HG03060 (cell line): ENCODE results near the gene PPP6C.
"Not testable (repeated sequence)": the region's sequence is repeated elsewhere in the genome, so short reads cannot be mapped to it uniquely, and the experiment has no call there.

Experiments
- ATAC-seq: cut with Tn5 transposase; IDR thresholded peaks from one replicate; pipeline ENCODE4 v1.9.1; 2021; ENCODE audit warnings: low read depth, moderate number of reproducible peaks; ENCODE audit not compliant: unreplicated experiment

PPP6C gene

GRCh38 chr9:125183561-125183960 lies 6.0 kb downstream of the PPP6C start:
- no peak for ATAC-seq

- no peak for ATAC-seq
Measured at GRCh38 chr9:125183054-125183453, 6.5 kb downstream of the PPP6C start.

GRCh38 chr9:125181756-125182155 lies 7.8 kb downstream of the PPP6C start:
- ATAC-seq: not testable (repeated sequence)

GRCh38 chr9:125180876-125181275 lies 8.7 kb downstream of the PPP6C start:
- ATAC-seq: no peak

- not testable (repeated sequence) for ATAC-seq
Measured at GRCh38 chr9:125179776-125180175, 9.8 kb downstream of the PPP6C start.

GRCh38 chr9:125177888-125178287 lies 11.7 kb downstream of the PPP6C start:
- ATAC-seq: no peak

GRCh38 chr9:125176636-125177035 lies 13.0 kb downstream of the PPP6C start:
- ATAC-seq: no peak

GRCh38 chr9:125172031-125172755 lies 17.4 kb downstream of the PPP6C start:
- no peak for ATAC-seq

GRCh38 chr9:125169895-125170294 lies 19.7 kb downstream of the PPP6C start:
- no peak for ATAC-seq

- ATAC-seq: no peak
Measured at GRCh38 chr9:125166762-125167161, 22.8 kb downstream of the PPP6C start.

GRCh38 chr9:125162891-125163290 lies 26.7 kb downstream of the PPP6C start:
- ATAC-seq: not testable (repeated sequence)

GRCh38 chr9:125161284-125161918 lies 28.2 kb downstream of the PPP6C start:
- no peak for ATAC-seq

- no peak for ATAC-seq
Measured at GRCh38 chr9:125160750-125161149, 28.9 kb downstream of the PPP6C start.

GRCh38 chr9:125156551-125156950 lies 33.1 kb downstream of the PPP6C start:
- no peak for ATAC-seq

GRCh38 chr9:125153712-125154367 lies 35.8 kb downstream of the PPP6C start:
- no peak for ATAC-seq

- ATAC-seq: no peak
Measured at GRCh38 chr9:125151730-125152129, 37.9 kb downstream of the PPP6C start.

GRCh38 chr9:125150349-125151245 lies 39.0 kb downstream of the PPP6C start:
- ATAC-seq: no peak

- ATAC-seq: no peak
Measured at GRCh38 chr9:125147401-125147951, 42.1 kb downstream of the PPP6C start.

GRCh38 chr9:125146247-125146646 lies 43.4 kb downstream of the PPP6C start:
- ATAC-seq: no peak

- ATAC-seq: no peak
Measured at GRCh38 chr9:125145425-125145824, 44.2 kb downstream of the PPP6C start.
